ENCODE data around the gene TREML2. TPM values are rescaled to one million over a fixed set of nuclear protein-coding genes. Genes with fewer than 3 reads are reported as not detected.
"Not testable (repeated sequence)": the region's sequence is repeated elsewhere in the genome, so short reads cannot be mapped to it uniquely, and the experiment has no call there.

The TREML2 gene
- total RNA-seq, result under 1 TPM in 4 of 9 donors, not detected in 5; 0.07 to 0.32 (median 0.09) TPM
- polyA plus RNA-seq, result under 1 TPM in 1 of 2 donors, not detected in 1; 0.07 TPM
- long read RNA-seq, donor 1, result 0 reads
- long read RNA-seq, donor 2, result 0 reads
- long read RNA-seq, donor 3, result 0 reads

GRCh38 chr6:41200901-41201763 is at the start of gene TREML2:
Gene TREML2, minus strand, starts transcription at chr6:41201149. Its CDS starts 141 bp downstream, at chr6:41201008.
- H3K27ac ChIP-seq, result peak within 1 kb of the TSS in 2 of 12 donors; percentile 13 to 87
- no peak within 1 kb of the TSS for H3K4me3 ChIP-seq
- ATAC-seq (peak in 2 of 4 donors; percentile 34 to 40), DNase-seq (peak in 1 of 5 donors; percentile 37)
- intact Hi-C loops (cut with DNase I), result no loop called here
- peaks cover 0 to 31% (median 0%) of the 10 kb centered on the region in 12 donors for H3K4me1 ChIP-seq
- no peak for TF ChIP-seq CTCF (IDR thresholded peaks at IDR 0.05)
- TF ChIP-seq POLR2A (IDR thresholded peaks at IDR 0.05), result no peak
- peaks cover 0 to 15% (median 4%) of the 10 kb centered on the region in 9 donors for H3K27me3 ChIP-seq
- no peaks in the 10 kb centered on the region for H3K9me3 ChIP-seq
- 53 to 88% (median 69%) methylated on average over 5 to 12 of the region's 12 CpGs for WGBS, 4 donors
- no peaks in the 10 kb centered on the region for H3K36me3 ChIP-seq

GRCh38 chr6:41247882-41248705 is 47.1 kb upstream of the TREML2 start:
- WGBS, 4 donors, result 76 to 85% (median 77%) methylated on average over 6 to 7 of the region's 7 CpGs
- DNase-seq, result no peak
- H3K36me3 ChIP-seq, result no peaks in the 10 kb centered on the region
- no peak overlapping the region for H3K27ac ChIP-seq
- no peak overlapping the region for H3K4me3 ChIP-seq
- no peak for ATAC-seq
- no peaks in the 10 kb centered on the region for H3K9me3 ChIP-seq
- intact Hi-C loops (cut with DNase I), result no loop called here
- no peak for TF ChIP-seq POLR2A (IDR thresholded peaks at IDR 0.05)
- TF ChIP-seq CTCF (IDR thresholded peaks at IDR 0.05), result no peak
- H3K4me1 ChIP-seq, result no peaks in the 10 kb centered on the region
- peaks cover 0 to 8% (median 0%) of the 10 kb centered on the region in 9 donors for H3K27me3 ChIP-seq

GRCh38 chr6:41247288-41247865 is 46.4 kb upstream of the TREML2 start:
- no peaks in the 10 kb centered on the region for H3K9me3 ChIP-seq
- H3K4me3 ChIP-seq, result no peak overlapping the region
- no peak overlapping the region for H3K27ac ChIP-seq
- H3K36me3 ChIP-seq, result no peaks in the 10 kb centered on the region
- ATAC-seq (no peak), DNase-seq (no peak)
- TF ChIP-seq CTCF (IDR thresholded peaks at IDR 0.05) (no peak), POLR2A (IDR thresholded peaks at IDR 0.05) (no peak)
- no peaks in the 10 kb centered on the region for H3K4me1 ChIP-seq
- WGBS, 4 donors, result 63 to 70% (median 66%) methylated on average over 6 to 9 of the region's 9 CpGs
- intact Hi-C loops (cut with DNase I), result no loop called here
- H3K27me3 ChIP-seq, result peaks cover 0 to 12% (median 0%) of the 10 kb centered on the region in 9 donors

- DNase-seq; H3K36me3 ChIP-seq; intact Hi-C loops (cut with DNase I); H3K27ac ChIP-seq; H3K4me3 ChIP-seq; H3K9me3 ChIP-seq; ATAC-seq; H3K4me1 ChIP-seq: not testable (repeated sequence)
- WGBS, 4 donors, result 88 to 98% (median 93%) methylated on average over 4 of the region's 4 CpGs
- peaks cover 0 to 13% (median 0%) of the 10 kb centered on the region in 9 donors for H3K27me3 ChIP-seq
These were observed 45.6 kb upstream of the TREML2 start for GRCh38 chr6:41246529-41246928.

All from heart left ventricle (tissue), 16 donors.